Measurements from ENCODE around the gene FAAP24.
"Not testable (repeated sequence)": the region's sequence is repeated elsewhere in the genome, so short reads cannot be mapped to it uniquely, and the experiment has no call there.

The FAAP24 gene

GRCh38 chr19:32936065-32936464 is 36.0 kb upstream of the FAAP24 start:
- ChIA-PET CTCF (interaction anchor here (0.6 kb wide), 1 partner anchor 40 kb away, joined by 3 read pairs; no protein-coding TSS in a partner anchor), POLR2A (ENCODE audit: low non-redundant PET) (no interaction called here)
- no peak overlapping the region for H3K27ac ChIP-seq
- TF ChIP-seq CTCF (conservative IDR thresholded peaks at IDR 0.05; ENCODE audit: low read depth), result no peak
- no peak for DNase-seq (ENCODE audit: low spot score)

- H3K27ac ChIP-seq; DNase-seq (ENCODE audit: low spot score); CTCF ChIA-PET; POLR2A ChIA-PET (ENCODE audit: low non-redundant PET): not testable (repeated sequence)
Measured at GRCh38 chr19:32941273-32941672, 30.8 kb upstream of the FAAP24 start.

- CTCF ChIA-PET, result no interaction called here
- TF ChIP-seq CTCF (conservative IDR thresholded peaks at IDR 0.05; ENCODE audit: low read depth), result no peak
- POLR2A ChIA-PET (ENCODE audit: low non-redundant PET), result no interaction called here
- DNase-seq (ENCODE audit: low spot score), result no peak
- no peak overlapping the region for H3K27ac ChIP-seq
Measured at GRCh38 chr19:32945260-32945659, 26.8 kb upstream of the FAAP24 start.

- DNase-seq (ENCODE audit: low spot score), result no peak
- H3K27ac ChIP-seq, result no peak overlapping the region
- CTCF ChIA-PET, result interaction anchor here (0.6 kb wide), 1 partner anchor 203 kb away, joined by 5 read pairs; no protein-coding TSS in a partner anchor
- POLR2A ChIA-PET (ENCODE audit: low non-redundant PET), result no interaction called here
- TF ChIP-seq CTCF (conservative IDR thresholded peaks at IDR 0.05; ENCODE audit: low read depth), result no peak
Measured at GRCh38 chr19:32966750-32967149, 5.3 kb upstream of the FAAP24 start.

GRCh38 chr19:32969549-32969948 is 2.5 kb upstream of the FAAP24 start:
- no peak for TF ChIP-seq CTCF (conservative IDR thresholded peaks at IDR 0.05; ENCODE audit: low read depth)
- H3K27ac ChIP-seq, result peak overlapping the region; percentile 7; the same call in 1 of the 2 replicates
- DNase-seq (ENCODE audit: low spot score), result no peak
- CTCF ChIA-PET, result interaction anchor here (0.7 kb wide), 1 partner anchor 588 kb away, joined by 4 read pairs; no protein-coding TSS in a partner anchor
- POLR2A ChIA-PET (ENCODE audit: low non-redundant PET), result no interaction called here

- peak overlapping the region; percentile 61 for H3K27ac ChIP-seq
- no peak for TF ChIP-seq CTCF (conservative IDR thresholded peaks at IDR 0.05; ENCODE audit: low read depth)
- no peak for DNase-seq (ENCODE audit: low spot score)
- ChIA-PET CTCF (interaction anchor here (0.6 kb wide), 1 partner anchor 19 kb away, joined by 6 read pairs; no protein-coding TSS in a partner anchor), POLR2A (ENCODE audit: low non-redundant PET) (no interaction called here)
Measured at GRCh38 chr19:32971012-32971595, 938 bp upstream of the FAAP24 start.

- POLR2A ChIA-PET (ENCODE audit: low non-redundant PET), result no interaction called here
- peak; percentile 81 for TF ChIP-seq CTCF (conservative IDR thresholded peaks at IDR 0.05; ENCODE audit: low read depth)
- DNase-seq (ENCODE audit: low spot score), result peak; percentile 41
- H3K27ac ChIP-seq, result no peak overlapping the region
- CTCF ChIA-PET, result interaction anchor here (0.6 to 2.0 kb wide), 11 partner anchors 22 to 1393 kb away, joined by 3 to 9 read pairs (median 3); no protein-coding TSS in a partner anchor
Measured at GRCh38 chr19:32976223-32976805, 4.3 kb downstream of the FAAP24 start.

Measured in RWPE1 (cell line).